Measurements from ENCODE around the gene C4orf50.
"Not testable (repeated sequence)": the region's sequence is repeated elsewhere in the genome, so short reads cannot be mapped to it uniquely, and the experiment has no call there.

Gene C4orf50

GRCh38 chr4:6012200-6012599, 6.0 kb downstream of the C4orf50 start:
- DNase-seq, result no peak

- DNase-seq, result no peak
Measured at GRCh38 chr4:6011686-6012085, 6.5 kb downstream of the C4orf50 start.

- DNase-seq, result no peak
Measured at GRCh38 chr4:6011271-6011671, 7.0 kb downstream of the C4orf50 start.

- DNase-seq, result no peak
Measured at GRCh38 chr4:6010789-6011188, 7.4 kb downstream of the C4orf50 start.

- no peak for DNase-seq
Measured at GRCh38 chr4:6009452-6009851, 8.8 kb downstream of the C4orf50 start.

GRCh38 chr4:6008766-6009385, 9.4 kb downstream of the C4orf50 start:
- DNase-seq, result no peak

- no peak for DNase-seq
Measured at GRCh38 chr4:6008092-6008551, 10.1 kb downstream of the C4orf50 start.

GRCh38 chr4:6005175-6005574, 13.1 kb downstream of the C4orf50 start:
- no peak for DNase-seq

GRCh38 chr4:6003485-6003884, 14.7 kb downstream of the C4orf50 start:
- not testable (repeated sequence) for DNase-seq

- no peak for DNase-seq
Measured at GRCh38 chr4:6002926-6003325, 15.3 kb downstream of the C4orf50 start.

GRCh38 chr4:6002492-6002833, 15.8 kb downstream of the C4orf50 start:
- DNase-seq, result no peak

- no peak for DNase-seq
Measured at GRCh38 chr4:6001680-6002491, 16.3 kb downstream of the C4orf50 start.

GRCh38 chr4:5999830-6000365, 18.3 kb downstream of the C4orf50 start:
- DNase-seq, result no peak

GRCh38 chr4:5999356-5999755, 18.9 kb downstream of the C4orf50 start:
- DNase-seq, result no peak

GRCh38 chr4:5998333-5998936, 19.8 kb downstream of the C4orf50 start:
- peak; percentile 44 for DNase-seq

- no peak for DNase-seq
Measured at GRCh38 chr4:5996641-5997040, 21.6 kb downstream of the C4orf50 start.

GRCh38 chr4:5995901-5996623, 22.2 kb downstream of the C4orf50 start:
- no peak for DNase-seq

- DNase-seq, result no peak
Measured at GRCh38 chr4:5993876-5994811, 24.1 kb downstream of the C4orf50 start.

- DNase-seq, result not testable (repeated sequence)
Measured at GRCh38 chr4:5993346-5993745, 24.9 kb downstream of the C4orf50 start.

- DNase-seq, result no peak
Measured at GRCh38 chr4:5992828-5993321, 25.4 kb downstream of the C4orf50 start.

- DNase-seq, result no peak
Measured at GRCh38 chr4:5992171-5992827, 25.9 kb downstream of the C4orf50 start.

All from NCI-H2081 treated with DMSO at 0.1 percent for 48 hours (cell line).